ENCODE measurements around the gene NOL11. TPM values are rescaled to one million over a fixed set of nuclear protein-coding genes. Genes with fewer than 3 reads are reported as not detected.

The NOL11 gene
- total and polyA plus RNA-seq, 12 donors = 21.7 to 44.8 (median 24.7) TPM

DNA sequence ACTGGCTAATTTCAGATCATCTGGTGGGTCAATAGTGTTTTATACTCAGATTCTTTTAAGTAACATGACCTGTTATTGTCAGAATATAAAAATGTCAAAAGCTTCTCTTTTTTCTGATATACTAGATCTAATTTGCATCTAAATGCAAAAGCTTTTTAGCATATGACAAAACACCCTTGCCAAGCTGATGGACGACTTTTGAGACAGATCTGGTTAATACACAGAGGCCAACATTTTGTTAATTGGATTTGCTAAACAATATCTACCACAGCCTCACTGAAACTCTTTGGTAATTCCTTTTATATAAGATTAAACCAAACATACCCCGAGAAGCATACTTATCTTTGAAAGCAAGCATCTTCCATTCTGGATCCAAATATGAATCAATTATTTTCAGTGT is 10.3 kb upstream of the NOL11 start:
- no peaks in the 10 kb centered on the region for H3K4me1 ChIP-seq
- TF ChIP-seq, protein P1, sequence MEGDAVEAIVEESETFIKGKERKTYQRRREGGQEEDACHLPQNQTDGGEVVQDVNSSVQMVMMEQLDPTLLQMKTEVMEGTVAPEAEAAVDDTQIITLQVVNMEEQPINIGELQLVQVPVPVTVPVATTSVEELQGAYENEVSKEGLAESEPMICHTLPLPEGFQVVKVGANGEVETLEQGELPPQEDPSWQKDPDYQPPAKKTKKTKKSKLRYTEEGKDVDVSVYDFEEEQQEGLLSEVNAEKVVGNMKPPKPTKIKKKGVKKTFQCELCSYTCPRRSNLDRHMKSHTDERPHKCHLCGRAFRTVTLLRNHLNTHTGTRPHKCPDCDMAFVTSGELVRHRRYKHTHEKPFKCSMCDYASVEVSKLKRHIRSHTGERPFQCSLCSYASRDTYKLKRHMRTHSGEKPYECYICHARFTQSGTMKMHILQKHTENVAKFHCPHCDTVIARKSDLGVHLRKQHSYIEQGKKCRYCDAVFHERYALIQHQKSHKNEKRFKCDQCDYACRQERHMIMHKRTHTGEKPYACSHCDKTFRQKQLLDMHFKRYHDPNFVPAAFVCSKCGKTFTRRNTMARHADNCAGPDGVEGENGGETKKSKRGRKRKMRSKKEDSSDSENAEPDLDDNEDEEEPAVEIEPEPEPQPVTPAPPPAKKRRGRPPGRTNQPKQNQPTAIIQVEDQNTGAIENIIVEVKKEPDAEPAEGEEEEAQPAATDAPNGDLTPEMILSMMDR (IDR thresholded peaks at IDR 0.05) = no peak
- DNase-seq (no peak), ATAC-seq (no peak)
- 78 to 83% methylated on average over 2 of the region's 2 CpGs for WGBS, 2 donors
- H3K27ac ChIP-seq = no peak overlapping the region
- H3K4me3 ChIP-seq = no peak overlapping the region
- no peaks in the 10 kb centered on the region for H3K27me3 ChIP-seq
- H3K36me3 ChIP-seq = no peaks in the 10 kb centered on the region
- H3K9me3 ChIP-seq = no peaks in the 10 kb centered on the region
- intact Hi-C loops (cut with DNase I) = no loop called here

DNA sequence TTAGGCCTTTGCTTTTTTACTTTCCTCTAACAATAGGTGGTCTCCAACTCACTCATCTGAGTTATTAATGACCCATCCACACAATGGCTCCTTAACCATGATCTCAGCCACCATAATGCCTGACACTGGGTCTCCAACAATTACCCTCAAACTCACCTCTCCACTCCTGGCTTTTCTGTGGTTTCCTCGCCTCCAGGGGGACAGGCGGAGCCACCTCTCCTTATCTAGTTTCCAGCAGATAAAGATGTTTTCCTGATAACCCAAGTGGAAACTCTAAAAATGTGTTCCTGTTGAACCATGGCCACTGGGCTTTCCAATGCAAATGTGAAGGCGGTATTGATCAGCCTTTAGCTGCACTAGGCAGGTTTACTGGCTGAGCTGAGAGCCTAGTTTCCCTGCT is 9.4 kb upstream of the NOL11 start:
- 79 to 88% methylated on average over 3 of the region's 3 CpGs for WGBS, 2 donors
- ATAC-seq (no peak), DNase-seq (no peak)
- TF ChIP-seq, protein P1 (IDR thresholded peaks at IDR 0.05) = no peak
- H3K27ac ChIP-seq = no peak overlapping the region
- H3K27me3 ChIP-seq = no peaks in the 10 kb centered on the region
- H3K36me3 ChIP-seq = no peaks in the 10 kb centered on the region
- intact Hi-C loops (cut with DNase I) = no loop called here
- no peaks in the 10 kb centered on the region for H3K4me1 ChIP-seq
- H3K9me3 ChIP-seq = no peaks in the 10 kb centered on the region
- no peak overlapping the region for H3K4me3 ChIP-seq

- ATAC-seq = no peak
- intact Hi-C loops (cut with DNase I) = no loop called here
Measured at GRCh38 chr17:67711916-67712315, 5.8 kb upstream of the NOL11 start.

GRCh38 chr17:67712375-67712774 is 5.4 kb upstream of the NOL11 start:
- Histone ChIP-seq H3K27ac (no peak overlapping the region), H3K9me3 (no peaks in the 10 kb centered on the region), H3K4me3 (no peak overlapping the region), H3K4me1 (peaks cover 0 to 7% (median 5%) of the 10 kb centered on the region in 9 donors), H3K36me3 (no peaks in the 10 kb centered on the region), H3K27me3 (no peaks in the 10 kb centered on the region)
- TF ChIP-seq, protein P1 (IDR thresholded peaks at IDR 0.05) = no peak
- DNase-seq (no peak), ATAC-seq (no peak)
- WGBS, 2 donors = 96 to 98% methylated on average over 4 of the region's 4 CpGs
- intact Hi-C loops (cut with DNase I) = no loop called here

More at GRCh38 chr17:67711916-67712315, 5.8 kb upstream of the NOL11 start:
- no peaks in the 10 kb centered on the region for H3K27me3 ChIP-seq
- H3K27ac ChIP-seq = no peak overlapping the region
- no peaks in the 10 kb centered on the region for H3K36me3 ChIP-seq
- no peaks in the 10 kb centered on the region for H3K9me3 ChIP-seq
- 78 to 79% methylated on average over 4 of the region's 4 CpGs for WGBS, 2 donors
- peaks cover 0 to 3% (median under 1%) of the 10 kb centered on the region in 9 donors for H3K4me1 ChIP-seq
- no peak for DNase-seq
- TF ChIP-seq, protein P1 (IDR thresholded peaks at IDR 0.05) = no peak
- no peak overlapping the region for H3K4me3 ChIP-seq
